ENCODE measurements around the gene PUM1. TPM values are rescaled to one million over a fixed set of nuclear protein-coding genes. Genes with fewer than 3 reads are reported as not detected.
A peak's percentile ranks its signal among the peaks of the same experiment; 100 is the strongest.

PUM1 gene
- total and polyA plus RNA-seq, 10 donors, result 14.9 to 122 (median 82.5) TPM

- H3K4me3 ChIP-seq, result no peak overlapping the region
- H3K9me3 ChIP-seq, result no peaks in the 10 kb centered on the region
- no peak for DNase-seq
- intact Hi-C loops (cut with DNase I; ENCODE audit: low total_unique reads), result no loop called here
- peaks cover 10 to 91% (median 48%) of the 10 kb centered on the region in 6 donors for H3K4me1 ChIP-seq
- H3K27me3 ChIP-seq (replicated peaks in 1 of 7), result no peaks in the 10 kb centered on the region
- 53 to 70% (median 68%) methylated on average over 8 to 10 of the region's 10 CpGs for WGBS, 5 donors
- no peaks in the 10 kb centered on the region for H3K36me3 ChIP-seq
- peak overlapping the region in 3 of 8 donors; percentile 32 to 51 (median 45) for H3K27ac ChIP-seq
- TF ChIP-seq POLR2A (IDR thresholded peaks at IDR 0.05) (no peak), POLR2AphosphoS5 (IDR thresholded peaks at IDR 0.05) (peak; percentile 26 to 55 (median 50))
These were observed 174.9 kb downstream of the PUM1 start for GRCh38 chr1:30890502-30891226.

DNA sequence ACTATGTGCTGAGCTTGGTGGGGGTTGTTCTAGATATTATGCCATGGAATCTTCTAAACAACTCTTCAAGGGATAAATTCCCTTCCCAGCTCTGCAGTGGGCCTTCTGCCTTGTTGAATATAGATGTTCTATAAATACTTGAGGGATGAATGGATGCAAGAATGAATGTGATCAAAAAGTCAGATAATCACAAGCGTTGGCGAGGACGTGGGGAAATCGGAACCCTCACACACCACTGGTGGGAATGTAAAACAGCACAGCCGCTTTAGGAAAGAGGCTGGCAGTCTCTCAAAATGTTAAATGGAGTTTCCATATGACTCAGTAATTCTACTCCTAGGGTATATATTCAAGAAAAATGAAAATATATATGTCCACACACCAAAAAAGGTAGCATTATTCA lies 176.0 kb downstream of the PUM1 start:
- 80 to 94% (median 92%) methylated on average over 5 of the region's 5 CpGs for WGBS, 5 donors
- no peaks in the 10 kb centered on the region for H3K27me3 ChIP-seq (replicated peaks in 1 of 7)
- H3K4me3 ChIP-seq, result no peak overlapping the region
- no peak for DNase-seq
- H3K36me3 ChIP-seq, result no peaks in the 10 kb centered on the region
- TF ChIP-seq POLR2AphosphoS5 (IDR thresholded peaks at IDR 0.05) (no peak), POLR2A (IDR thresholded peaks at IDR 0.05) (no peak), CTCF (IDR thresholded peaks at IDR 0.05 in 8 of 11, conservative IDR thresholded peaks at IDR 0.05 in 3 of 11) (no peak)
- intact Hi-C loops (cut with DNase I; ENCODE audit: low total_unique reads), result no loop called here
- H3K27ac ChIP-seq, result peak overlapping the region in 1 of 8 donors; percentile 63
- no peaks in the 10 kb centered on the region for H3K9me3 ChIP-seq
- H3K4me1 ChIP-seq, result peaks cover 10 to 84% (median 46%) of the 10 kb centered on the region in 6 donors

- H3K4me1 ChIP-seq, result peaks cover 10 to 89% (median 48%) of the 10 kb centered on the region in 6 donors
- H3K36me3 ChIP-seq, result no peaks in the 10 kb centered on the region
- H3K27me3 ChIP-seq (replicated peaks in 1 of 7), result no peaks in the 10 kb centered on the region
- H3K4me3 ChIP-seq, result no peak overlapping the region
- no peaks in the 10 kb centered on the region for H3K9me3 ChIP-seq
- TF ChIP-seq CTCF (IDR thresholded peaks at IDR 0.05 in 8 of 11, conservative IDR thresholded peaks at IDR 0.05 in 3 of 11) (no peak), POLR2AphosphoS5 (IDR thresholded peaks at IDR 0.05) (no peak), POLR2A (IDR thresholded peaks at IDR 0.05) (no peak)
- DNase-seq, result no peak
- 79 to 92% (median 80%) methylated on average over 1 to 3 of the region's 3 CpGs for WGBS, 5 donors
- intact Hi-C loops (cut with DNase I; ENCODE audit: low total_unique reads), result no loop called here
- peak overlapping the region in 5 of 8 donors; percentile 48 to 66 (median 55) for H3K27ac ChIP-seq
These were observed 176.5 kb downstream of the PUM1 start for GRCh38 chr1:30888975-30889374.

DNA sequence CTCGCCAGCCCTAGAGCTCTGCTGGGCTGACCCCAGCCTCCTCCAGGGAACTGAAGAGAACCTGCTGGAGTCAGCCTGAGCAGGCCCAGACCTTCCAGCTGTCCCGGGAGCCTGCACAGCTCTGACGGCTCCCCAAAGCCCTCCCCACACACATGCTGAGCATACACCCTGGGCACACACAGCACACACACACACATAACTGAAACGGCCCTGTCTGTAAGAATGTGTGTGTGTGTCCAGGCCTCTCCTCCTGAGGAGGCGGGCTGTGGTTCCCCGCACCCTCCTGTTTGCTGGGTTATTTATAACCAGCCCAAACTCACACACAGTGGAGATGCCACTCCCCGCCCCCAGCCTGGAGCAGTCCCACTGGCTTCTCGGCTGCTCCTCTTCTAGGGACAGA lies 177.1 kb downstream of the PUM1 start:
- intact Hi-C loops (cut with DNase I; ENCODE audit: low total_unique reads), result no loop called here
- Histone ChIP-seq H3K27ac (peak overlapping the region in 6 of 8 donors; percentile 19 to 66 (median 53)), H3K4me1 (peaks cover 10 to 89% (median 51%) of the 10 kb centered on the region in 6 donors), H3K36me3 (no peaks in the 10 kb centered on the region), H3K4me3 (no peak overlapping the region), H3K9me3 (no peaks in the 10 kb centered on the region), H3K27me3 (replicated peaks in 1 of 7) (no peaks in the 10 kb centered on the region)
- WGBS, 5 donors, result 49 to 53% (median 52%) methylated on average over 8 of the region's 8 CpGs
- TF ChIP-seq POLR2A (IDR thresholded peaks at IDR 0.05) (no peak), POLR2AphosphoS5 (IDR thresholded peaks at IDR 0.05) (peak in 2 of 3 donors; percentile 30 to 40), CTCF (IDR thresholded peaks at IDR 0.05 in 8 of 11, conservative IDR thresholded peaks at IDR 0.05 in 3 of 11) (no peak)
- no peak for DNase-seq
